ENCODE measurements around the gene SHB. TPM values are rescaled to one million over a fixed set of nuclear protein-coding genes. Genes with fewer than 3 reads are reported as not detected.

The SHB gene
- polyA plus RNA-seq, 1 donor (not counting 4 experiments of a cell fraction or from before 2014, with no cell fraction given): 10.9 TPM

DNA sequence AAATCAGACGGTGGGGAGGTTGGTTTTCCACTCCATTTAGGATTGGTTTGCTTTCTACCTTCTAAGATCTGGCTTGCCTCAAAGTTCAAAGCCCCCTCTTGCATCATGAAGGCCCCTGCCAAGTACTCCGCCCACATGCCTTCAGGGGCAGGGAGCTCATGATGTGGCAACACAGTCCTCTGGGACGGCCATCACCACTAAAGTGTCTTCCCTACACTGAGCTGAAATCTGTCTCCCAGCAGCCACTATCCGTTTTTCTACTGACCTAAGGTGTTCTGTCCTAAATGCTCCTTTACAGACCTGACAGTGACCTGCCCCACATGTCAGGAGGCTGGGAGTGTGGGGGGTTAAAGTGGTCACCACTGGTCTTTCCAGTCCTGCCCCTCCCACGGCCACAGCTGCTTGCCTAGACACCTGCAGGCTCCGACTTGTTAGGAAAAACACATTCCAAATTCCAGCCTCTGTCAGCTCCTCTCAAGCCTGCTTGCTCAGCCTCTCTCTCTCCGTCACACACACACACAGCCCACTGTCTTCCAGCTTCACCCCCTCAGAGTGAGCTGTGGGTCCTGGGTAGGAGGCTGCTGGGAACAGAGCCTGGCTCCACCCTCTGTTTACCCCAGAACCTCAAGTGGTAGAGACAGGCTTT is 44.9 kb downstream of the SHB start:
- peak; percentile 96 for FAIRE-seq
- H3K4me3 ChIP-seq (ENCODE audit: control insufficient read depth in 2 of 3, extremely low read depth in 1 of 3, insufficient read depth in 2 of 3, low read depth in 1 of 3, low read length in 3 of 3): peak overlapping the region in 2 of 3 experiments; percentile 50 to 54

DNA sequence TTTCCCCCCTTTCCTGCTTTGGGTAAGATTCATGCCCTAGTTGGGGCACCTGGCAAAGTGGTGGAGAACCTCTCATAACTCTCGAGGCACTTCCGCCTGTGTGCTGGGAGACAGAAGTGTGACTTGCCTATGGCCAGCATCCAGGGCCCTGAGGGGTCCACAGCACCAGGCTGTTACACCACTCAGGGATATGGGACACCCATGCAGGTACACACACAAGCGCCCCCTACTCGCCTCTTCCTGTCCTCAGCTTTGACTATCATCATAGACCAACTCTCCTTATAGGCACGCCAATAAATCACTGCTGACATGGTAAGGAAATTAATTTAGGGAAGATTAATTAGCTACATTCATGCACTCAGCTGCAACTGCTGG is 45.4 kb downstream of the SHB start:
- Histone ChIP-seq H3K4me1 (ENCODE audit: control insufficient read depth, extremely low read depth, insufficient read depth, low read length) (peaks cover 83% of the 10 kb centered on the region), H3K36me3 (ENCODE audit: control insufficient read depth in 2 of 2, extremely low read depth in 1 of 2, insufficient read depth in 2 of 2, low read length in 2 of 2) (peaks cover 2 to 7% of the 10 kb centered on the region in 2 experiments), H3K4me3 (ENCODE audit: control insufficient read depth in 2 of 3, extremely low read depth in 1 of 3, insufficient read depth in 2 of 3, low read depth in 1 of 3, low read length in 3 of 3) (peak overlapping the region in 1 of 3 experiments; percentile 26), H3K79me2 (ENCODE audit: control insufficient read depth, insufficient read depth, low read length) (peaks cover 65% of the 10 kb centered on the region), H3K27me3 (ENCODE audit: control insufficient read depth, extremely low read depth, insufficient read depth, low read length) (no peaks in the 10 kb centered on the region), H3K9me1 (ENCODE audit: control insufficient read depth, extremely low read depth, insufficient read depth, low read length) (peaks cover 6% of the 10 kb centered on the region), H2AFZ (ENCODE audit: control insufficient read depth, low read length) (no peak overlapping the region), H3K27ac (ENCODE audit: control insufficient read depth, insufficient read depth, low read length) (peak overlapping the region; percentile 99), H3K9me3 (ENCODE audit: control insufficient read depth, low read depth, low read length) (no peaks in the 10 kb centered on the region), H4K20me1 (ENCODE audit: control insufficient read depth, extremely low read depth, insufficient read depth, low read length) (no peaks in the 10 kb centered on the region), H3K9ac (ENCODE audit: control insufficient read depth, extremely low read depth, insufficient read depth, low read length) (peak overlapping the region; percentile 81), H3K4me2 (ENCODE audit: control insufficient read depth, extremely low read depth, insufficient read depth, low read depth, low read length) (peak overlapping the region; percentile 94)
- TF ChIP-seq EZH2 (IDR thresholded peaks at IDR 0.05; ENCODE audit: low read length): no peak
- TF ChIP-seq, protein P1, sequence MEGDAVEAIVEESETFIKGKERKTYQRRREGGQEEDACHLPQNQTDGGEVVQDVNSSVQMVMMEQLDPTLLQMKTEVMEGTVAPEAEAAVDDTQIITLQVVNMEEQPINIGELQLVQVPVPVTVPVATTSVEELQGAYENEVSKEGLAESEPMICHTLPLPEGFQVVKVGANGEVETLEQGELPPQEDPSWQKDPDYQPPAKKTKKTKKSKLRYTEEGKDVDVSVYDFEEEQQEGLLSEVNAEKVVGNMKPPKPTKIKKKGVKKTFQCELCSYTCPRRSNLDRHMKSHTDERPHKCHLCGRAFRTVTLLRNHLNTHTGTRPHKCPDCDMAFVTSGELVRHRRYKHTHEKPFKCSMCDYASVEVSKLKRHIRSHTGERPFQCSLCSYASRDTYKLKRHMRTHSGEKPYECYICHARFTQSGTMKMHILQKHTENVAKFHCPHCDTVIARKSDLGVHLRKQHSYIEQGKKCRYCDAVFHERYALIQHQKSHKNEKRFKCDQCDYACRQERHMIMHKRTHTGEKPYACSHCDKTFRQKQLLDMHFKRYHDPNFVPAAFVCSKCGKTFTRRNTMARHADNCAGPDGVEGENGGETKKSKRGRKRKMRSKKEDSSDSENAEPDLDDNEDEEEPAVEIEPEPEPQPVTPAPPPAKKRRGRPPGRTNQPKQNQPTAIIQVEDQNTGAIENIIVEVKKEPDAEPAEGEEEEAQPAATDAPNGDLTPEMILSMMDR (optimal IDR thresholded peaks at IDR 0.05 in 1 of 3, IDR thresholded peaks at IDR 0.05 in 1 of 3, conservative IDR thresholded peaks at IDR 0.05 in 1 of 3; ENCODE audit: extremely low read depth in 1 of 3, insufficient read depth in 2 of 3, low read length in 3 of 3): no peak
- FAIRE-seq (no peak), DNase-seq (ENCODE audit: low read depth, low spot score) (no peak)
- dilution Hi-C loops (cut with MboI; ENCODE audit: extremely low pct_ligation_motif_present, low sequenced_read_pairs): no loop called here

More for the DNA sequence above, 44.9 kb downstream of the SHB start:
- peaks cover 81% of the 10 kb centered on the region for H3K4me1 ChIP-seq (ENCODE audit: control insufficient read depth, extremely low read depth, insufficient read depth, low read length)
- dilution Hi-C loops (cut with MboI; ENCODE audit: extremely low pct_ligation_motif_present, low sequenced_read_pairs): no loop called here
- peak overlapping the region; percentile 94 for H3K4me2 ChIP-seq (ENCODE audit: control insufficient read depth, extremely low read depth, insufficient read depth, low read depth, low read length)
- H3K79me2 ChIP-seq (ENCODE audit: control insufficient read depth, insufficient read depth, low read length): peaks cover 69% of the 10 kb centered on the region
- no peaks in the 10 kb centered on the region for H4K20me1 ChIP-seq (ENCODE audit: control insufficient read depth, extremely low read depth, insufficient read depth, low read length)
- H2AFZ ChIP-seq (ENCODE audit: control insufficient read depth, low read length): no peak overlapping the region
- TF ChIP-seq, protein P1 (optimal IDR thresholded peaks at IDR 0.05 in 1 of 3, IDR thresholded peaks at IDR 0.05 in 1 of 3, conservative IDR thresholded peaks at IDR 0.05 in 1 of 3; ENCODE audit: extremely low read depth in 1 of 3, insufficient read depth in 2 of 3, low read length in 3 of 3): no peak
- TF ChIP-seq EZH2 (IDR thresholded peaks at IDR 0.05; ENCODE audit: low read length): no peak
- H3K9ac ChIP-seq (ENCODE audit: control insufficient read depth, extremely low read depth, insufficient read depth, low read length): peak overlapping the region; percentile 81
- peak overlapping the region; percentile 99 for H3K27ac ChIP-seq (ENCODE audit: control insufficient read depth, insufficient read depth, low read length)
- H3K9me3 ChIP-seq (ENCODE audit: control insufficient read depth, low read depth, low read length): no peaks in the 10 kb centered on the region
- no peak for DNase-seq (ENCODE audit: low read depth, low spot score)
- H3K36me3 ChIP-seq (ENCODE audit: control insufficient read depth in 2 of 2, extremely low read depth in 1 of 2, insufficient read depth in 2 of 2, low read length in 2 of 2): peaks cover 2 to 7% of the 10 kb centered on the region in 2 experiments
- H3K9me1 ChIP-seq (ENCODE audit: control insufficient read depth, extremely low read depth, insufficient read depth, low read length): peaks cover 6% of the 10 kb centered on the region
- no peaks in the 10 kb centered on the region for H3K27me3 ChIP-seq (ENCODE audit: control insufficient read depth, extremely low read depth, insufficient read depth, low read length)
